HepG2 (cell line): ENCODE measurements around the gene AUTS2. TPM values are rescaled to one million over a fixed set of nuclear protein-coding genes. Genes with fewer than 3 reads are reported as not detected.

ENCODE experiments used
- ATAC-seq: fragments of 200-7000 bp; cut with Tn5 transposase; 3 replicates; pipeline ENCODE4 v1.9.1; 2020; ENCODE audit warnings: mild to moderate bottlenecking, moderate library complexity
- BruUV-seq: library from RNA; stranded (reverse); fragments of 400-500 nt; replicated peaks from 2 replicates; lab custom pipeline; 2021; lab: Mats Ljungman, UMichigan
- CTCF ChIA-PET: fragments of 300-600 bp; formaldehyde crosslinking; extraction: SDS; loops from one replicate; lab custom pipeline; 2021; ENCODE audit warnings: low total read pairs, inconsistent platforms, low intra/inter-chr PET ratio; lab: Yijun Ruan, JAX
- POLR2A ChIA-PET: fragments of 350-600 bp; sonication (Branson Sonifier 250); formaldehyde crosslinking; loops from one replicate; lab custom pipeline; 2020; ENCODE audit warnings: antibody characterized with exemption, inconsistent platforms; lab: Yijun Ruan, JAX
- DNase-seq: peaks from one replicate; pipeline ENCODE4 v3.0.0-alpha.2; 2015; ENCODE audit warnings: low spot score
- FAIRE-seq: peaks from 3 replicates; lab custom pipeline; 2011; peaks lifted over from hg19 to GRCh38; lab: Jason Lieb, UNC
- H2AFZ ChIP-seq: one replicate; pipeline ENCODE4 v1.6.1; 2011; ENCODE audit warnings: low read length, inconsistent platforms
- H3K27ac ChIP-seq: fragments of 300-600 bp; 3 replicates; pipeline ENCODE4 v1.8.0; 2011; ENCODE audit warnings: mixed run types, mild to moderate bottlenecking, mixed read lengths, low read length, inconsistent platforms; ENCODE audit not compliant: insufficient read depth; ENCODE audit errors: extremely low read length
- H3K27me3 ChIP-seq, 2 experiments: fragments of 200-600 bp in 1 of 2; 2 replicates in 1 of 2; 3 replicates in 1 of 2; pipeline versions ENCODE4 v1.6.0 to v1.8.0; 2011; ENCODE audit warnings: low read length in 2 of 2, mild to moderate bottlenecking in 2 of 2, moderate library complexity in 2 of 2, inconsistent platforms in 1 of 2; ENCODE audit not compliant: insufficient read depth in 2 of 2, control insufficient read depth in 1 of 2
- H3K36me3 ChIP-seq, 2 experiments: fragments of 200-600 bp in 1 of 2; replicated peaks in 1 of 2; 2 replicates in 1 of 2; 3 replicates in 1 of 2; pipeline versions ENCODE4 v1.5.1 to v1.8.0; 2011; ENCODE audit warnings: low read length in 2 of 2, inconsistent platforms in 1 of 2; ENCODE audit not compliant: insufficient read depth in 2 of 2, control insufficient read depth in 1 of 2
- H3K4me1 ChIP-seq: 2 replicates; pipeline ENCODE4 v1.5.1; 2012; ENCODE audit warnings: low read length, inconsistent platforms; ENCODE audit not compliant: insufficient read depth
- H3K4me2 ChIP-seq: 2 replicates; pipeline ENCODE4 v1.6.0; 2011; ENCODE audit warnings: low read depth, low read length, inconsistent platforms
- H3K4me3 ChIP-seq, 3 experiments: fragments of 200-600 bp in 1 of 3; sonication (generic), shearing (Covaris generic) in 1 of 3; replicated peaks in 1 of 3; 2 replicates each; pipeline ENCODE4 v1.5.1; 2011 to 2016; ENCODE audit warnings: low read length in 3 of 3, inconsistent platforms in 2 of 3, low read depth in 2 of 3, mild to moderate bottlenecking in 2 of 3, control low read depth in 1 of 3, mixed read lengths in 1 of 3; ENCODE audit not compliant: insufficient read depth in 1 of 3
- H3K79me2 ChIP-seq: one replicate; pipeline ENCODE4 v1.6.1; 2011; ENCODE audit warnings: low read length, inconsistent platforms; ENCODE audit not compliant: insufficient read depth
- H3K9ac ChIP-seq: 2 replicates; pipeline ENCODE4 v1.6.0; 2011; ENCODE audit warnings: mild to moderate bottlenecking, low read depth, low read length, inconsistent platforms; ENCODE audit not compliant: insufficient read depth
- H3K9me3 ChIP-seq: 2 replicates; pipeline ENCODE4 v1.5.1; 2012; ENCODE audit warnings: mild to moderate bottlenecking, low read length
- H4K20me1 ChIP-seq: 2 replicates; pipeline ENCODE4 v1.6.0; 2011; ENCODE audit warnings: inconsistent platforms, mild to moderate bottlenecking, low read length, moderate library complexity; ENCODE audit not compliant: insufficient read depth
- CERS6 ChIP-seq: sonication (generic); formaldehyde crosslinking; IDR thresholded peaks from 2 replicates; pipeline ENCODE4 v1.5.0; 2020; ENCODE audit warnings: missing genetic modification reagents
- RERE ChIP-seq: IDR thresholded peaks from 2 replicates; pipeline ENCODE4 v1.6.1; 2016; ENCODE audit warnings: low read depth, missing genetic modification reagents, missing compliant biosample characterization
- ZBTB44 ChIP-seq: sonication (generic); formaldehyde crosslinking; IDR thresholded peaks from 2 replicates; pipeline ENCODE4 v1.4.0; 2020; ENCODE audit warnings: missing genetic modification reagents
- ZC3H13 ChIP-seq: sonication (generic); formaldehyde crosslinking; IDR thresholded peaks from 2 replicates; pipeline ENCODE4 v1.8.1; 2023; ENCODE audit warnings: mild to moderate bottlenecking, missing genetic modification reagents, moderate library complexity
- ZC3H4 ChIP-seq: sonication (generic); formaldehyde crosslinking; IDR thresholded peaks from 2 replicates; pipeline ENCODE4 v1.4.0; 2020; ENCODE audit warnings: missing genetic modification reagents, borderline replicate concordance
- ZNF496 ChIP-seq: sonication (generic); formaldehyde crosslinking; IDR thresholded peaks from 2 replicates; pipeline ENCODE4 v1.8.1; 2023; ENCODE audit warnings: mild to moderate bottlenecking, moderate library complexity, missing genetic modification reagents; ENCODE audit not compliant: insufficient replicate concordance
- ZNF709 ChIP-seq: sonication (generic); formaldehyde crosslinking; IDR thresholded peaks from 2 replicates; pipeline ENCODE4 v1.5.0; 2020; ENCODE audit warnings: mild to moderate bottlenecking, missing genetic modification reagents
- ZNF720 ChIP-seq: sonication (generic); formaldehyde crosslinking; IDR thresholded peaks from 2 replicates; pipeline ENCODE4 v1.4.0; 2020; ENCODE audit warnings: missing genetic modification reagents
- WGBS: methylation state at CpG from one replicate; pipeline ENCODE4 v1.1.6; 2017; ENCODE audit warnings: low lambda C conversion rate; 5-methylcytosine and 5-hydroxymethylcytosine counted together
- in situ Hi-C: cut with HindIII; loops from 2 replicates; pipeline ENCODE4 v1.10.0; 2017; ENCODE audit warnings: low pct_unique_long_range_greater_than_20kb; ENCODE audit not compliant: extremely low pct_ligation_motif_present
- intact Hi-C: fragments of 100-400 bp; cut with micrococcal nuclease; formaldehyde crosslinking; loops from one replicate; pipeline ENCODE4 v1.10.0; 2022; ENCODE audit not compliant: unreplicated experiment
- polyA plus RNA-seq, 8 experiments: library from polyadenylated mRNA; depleted of rRNA in 3 of 8; stranded (reverse) in 7 of 8; unstranded in 1 of 8; fragments of >200 nt; fragmentation: Illumina TruSeq in 4 of 8; extraction: Trizol in 4 of 8; gene quantifications; 2 replicates each; pipeline versions ENCODE4 v1.2.1 to v1.2.3, GENCODE V29; 2011 to 2016; ENCODE audit warnings: low read depth in 4 of 8, missing spikeins in 1 of 8, mixed read lengths in 1 of 8; ENCODE audit not compliant: insufficient read depth in 1 of 8
- total RNA-seq, 5 experiments: library from RNA; depleted of rRNA; stranded (reverse); fragments of >200 nt; fragmentation: Illumina TruSeq; extraction: Trizol; gene quantifications; 2 replicates each; pipeline ENCODE4 v1.2.3, GENCODE V29; 2016; ENCODE audit warnings: low read depth in 1 of 5

AUTS2 gene
- total and polyA plus RNA-seq, 2 of the 13 experiments (the other 11 are each of a cell fraction or from before 2014, with no cell fraction given) = 0.38 TPM; not detected in 1

- H3K9me3 ChIP-seq = no peaks in the 10 kb centered on the region
- no peaks in the 10 kb centered on the region for H3K4me1 ChIP-seq
- H3K4me2 ChIP-seq = no peak overlapping the region
- no peak for TF ChIP-seq ZBTB44 (CRISPR knock-in tag)
- no peak for TF ChIP-seq ZNF496 (CRISPR knock-in tag)
- no peak for TF ChIP-seq ZC3H13 (CRISPR knock-in tag)
- TF ChIP-seq ZNF720 (CRISPR knock-in tag) = no peak
- TF ChIP-seq ZC3H4 = no peak
- TF ChIP-seq RERE (CRISPR knock-in tag) = no peak
- no peak for TF ChIP-seq ZNF709
- TF ChIP-seq CERS6 (CRISPR knock-in tag) = no peak
- no peaks in the 10 kb centered on the region for H3K79me2 ChIP-seq
- DNase-seq = no peak
- FAIRE-seq = no peak
- intact Hi-C loops = no loop called here
- H3K27ac ChIP-seq = no peak overlapping the region
- H3K9ac ChIP-seq = no peak overlapping the region
- no peaks in the 10 kb centered on the region for H3K36me3 ChIP-seq
- BruUV-seq = no TSS peak
- H3K27me3 ChIP-seq = peaks cover 0 to 1% of the 10 kb centered on the region in 2 experiments; a peak in 2 of 5 replicates
- H4K20me1 ChIP-seq = no peaks in the 10 kb centered on the region
- WGBS = 65% methylated on average over 4 of the region's 4 CpGs
- H3K4me3 ChIP-seq = no peak overlapping the region
- no peak for ATAC-seq
- no peak overlapping the region for H2AFZ ChIP-seq
- CTCF ChIA-PET = no interaction called here
- in situ Hi-C loops = no loop called here
- POLR2A ChIA-PET = no interaction called here
Measured at GRCh38 chr7:70456719-70457118, 858.4 kb downstream of the AUTS2 start.
